KOPT-K1 (cell line): ENCODE results near the gene GPR18.
"Not testable (repeated sequence)": the region's sequence is repeated elsewhere in the genome, so short reads cannot be mapped to it uniquely, and the experiment has no call there.

Experiments used
- H3K27ac ChIP-seq: fragments of 200-600 bp; sonication (generic); 2 replicates; pipeline ENCODE4 v1.5.1; 2016; ENCODE audit warnings: antibody characterized with exemption, mild to moderate bottlenecking, low read depth, low read length; ENCODE audit not compliant: poor library complexity, severe bottlenecking
- H3K36me3 ChIP-seq: fragments of 200-600 bp; sonication (generic); 2 replicates; pipeline ENCODE4 v1.5.1; 2017; ENCODE audit warnings: antibody characterized with exemption, mild to moderate bottlenecking, low read length, moderate library complexity; ENCODE audit not compliant: insufficient read depth
- H3K9me3 ChIP-seq: fragments of 200-600 bp; sonication (generic); 2 replicates; pipeline ENCODE4 v1.5.1; 2017; ENCODE audit warnings: antibody characterized with exemption, low read length, mild to moderate bottlenecking; ENCODE audit not compliant: insufficient read depth, poor library complexity, severe bottlenecking

GPR18 gene

DNA sequence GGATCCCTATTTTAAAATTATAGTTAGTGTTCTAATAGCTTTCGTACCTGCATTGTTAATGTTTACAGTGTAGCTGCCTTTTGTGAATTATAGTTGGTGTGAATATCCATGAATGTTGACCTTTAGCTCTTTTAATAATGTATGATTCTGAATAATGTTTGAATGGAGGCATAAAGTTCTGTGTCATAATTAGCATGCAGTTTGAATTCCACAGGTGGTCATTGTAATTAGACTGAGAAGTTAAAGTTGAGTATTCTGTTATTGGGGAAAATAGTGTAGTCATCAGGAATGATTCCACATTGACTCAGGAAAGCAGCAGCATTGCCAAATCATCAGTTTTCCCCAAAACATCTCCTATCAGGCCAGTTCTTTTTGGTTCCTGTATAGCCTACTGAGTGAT lies 12.1 kb downstream of the GPR18 start:
- H3K27ac ChIP-seq = no peak overlapping the region
- H3K36me3 ChIP-seq = peaks cover 52% of the 10 kb centered on the region

DNA sequence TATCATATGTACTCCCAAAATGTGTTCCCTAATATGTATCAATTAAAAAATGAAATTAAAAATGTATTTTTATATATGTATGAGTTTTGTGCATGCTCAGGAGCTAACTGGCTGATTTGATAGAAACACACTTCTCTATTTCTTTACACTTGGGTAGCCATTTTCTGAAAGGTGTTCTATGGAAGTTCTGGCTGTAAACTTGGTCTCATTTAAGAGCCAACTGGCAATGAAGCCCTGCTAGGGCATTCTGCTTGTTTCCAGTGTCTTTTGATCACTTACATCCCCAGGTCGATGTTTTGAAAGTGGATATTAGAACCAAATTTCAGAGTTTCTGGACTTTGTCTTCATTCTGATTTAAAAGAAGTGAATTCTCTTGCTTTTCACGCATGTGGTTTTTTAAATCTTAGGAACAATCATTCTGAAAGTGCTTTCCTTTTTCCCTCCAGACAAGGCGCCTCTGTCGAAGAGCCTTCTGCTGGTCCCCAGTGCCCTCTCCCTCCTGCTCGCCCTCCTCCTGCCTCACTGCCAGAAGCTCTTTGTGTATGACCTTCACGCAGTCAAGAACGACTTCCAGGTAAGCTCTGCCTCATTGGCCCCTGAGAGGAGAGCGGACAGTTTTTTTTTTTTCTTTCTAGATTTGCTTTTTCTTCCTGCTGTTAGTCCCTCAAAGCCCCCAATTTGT lies 20.1 kb downstream of the GPR18 start:
- Histone ChIP-seq H3K27ac (peak overlapping the region; percentile 88), H3K9me3 (no peaks in the 10 kb centered on the region), H3K36me3 (peaks cover 24% of the 10 kb centered on the region)

More for the DNA sequence above, 12.1 kb downstream of the GPR18 start:
- H3K9me3 ChIP-seq = no peaks in the 10 kb centered on the region

DNA sequence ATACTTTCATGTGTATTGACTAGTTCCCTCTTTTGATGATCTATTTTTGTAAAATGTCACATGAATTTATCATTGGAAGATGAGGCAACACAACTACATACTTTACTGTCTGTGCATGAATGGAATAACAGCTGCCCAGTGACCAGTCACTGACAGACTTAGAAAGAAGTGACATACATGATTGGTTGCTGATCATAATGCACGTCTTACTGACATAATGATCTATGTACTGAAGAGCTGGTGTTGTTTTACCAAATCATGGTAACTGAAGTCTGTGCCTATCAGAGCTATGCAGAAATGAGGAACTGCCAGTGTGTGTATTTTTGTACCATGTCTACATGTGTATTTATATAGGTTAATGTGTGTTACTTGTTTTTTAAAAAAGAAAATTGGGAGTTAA lies 26.5 kb downstream of the GPR18 start:
- peak overlapping the region; percentile 24 for H3K27ac ChIP-seq

DNA sequence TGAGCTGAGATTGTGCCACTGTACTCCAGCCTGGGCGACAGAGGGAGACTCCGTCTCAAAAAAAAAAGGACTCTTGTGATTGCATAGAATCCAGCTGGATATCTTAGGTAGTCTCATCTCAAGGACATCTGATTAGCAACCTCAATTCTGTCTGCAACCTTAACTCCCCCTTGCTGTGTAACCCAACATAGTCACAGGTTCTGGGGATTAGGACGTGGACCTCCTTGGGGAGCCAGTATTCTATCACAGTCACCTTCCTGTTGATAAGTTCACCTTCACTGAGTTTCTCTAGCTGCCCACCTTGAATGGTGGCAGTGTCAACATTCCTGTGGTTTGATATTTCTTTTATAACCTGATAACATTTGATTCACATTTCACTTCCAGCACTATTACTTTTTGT lies 27.2 kb downstream of the GPR18 start:
- H3K9me3 ChIP-seq = no peaks in the 10 kb centered on the region
- peaks cover 12% of the 10 kb centered on the region for H3K36me3 ChIP-seq
- peak overlapping the region; percentile 81 for H3K27ac ChIP-seq

More for the DNA sequence above, 26.5 kb downstream of the GPR18 start:
- H3K36me3 ChIP-seq = peaks cover 12% of the 10 kb centered on the region
- H3K9me3 ChIP-seq = no peaks in the 10 kb centered on the region

DNA sequence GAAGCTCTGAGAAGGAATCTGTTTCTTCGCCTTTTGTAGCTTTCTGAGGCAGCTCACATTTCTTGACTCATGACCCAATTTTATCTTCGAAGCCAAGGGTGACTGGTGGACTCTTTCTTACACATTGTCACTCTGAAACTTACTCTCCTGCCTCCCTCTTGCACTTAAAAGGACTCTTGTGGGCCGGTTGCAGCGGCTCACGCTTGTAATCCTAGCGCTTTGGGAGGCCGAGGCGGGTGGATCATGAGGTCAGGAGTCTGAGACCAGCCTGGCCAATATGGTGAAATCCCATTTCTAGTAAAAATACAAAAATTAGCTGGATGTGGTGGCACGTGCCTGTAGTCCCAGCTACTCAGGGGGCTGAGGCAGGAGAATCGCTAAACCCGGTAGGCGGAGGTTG lies 27.6 kb downstream of the GPR18 start:
- Histone ChIP-seq H3K27ac (peak overlapping the region; percentile 81), H3K36me3 (peaks cover 12% of the 10 kb centered on the region)
- not testable (repeated sequence) for H3K9me3 ChIP-seq

DNA sequence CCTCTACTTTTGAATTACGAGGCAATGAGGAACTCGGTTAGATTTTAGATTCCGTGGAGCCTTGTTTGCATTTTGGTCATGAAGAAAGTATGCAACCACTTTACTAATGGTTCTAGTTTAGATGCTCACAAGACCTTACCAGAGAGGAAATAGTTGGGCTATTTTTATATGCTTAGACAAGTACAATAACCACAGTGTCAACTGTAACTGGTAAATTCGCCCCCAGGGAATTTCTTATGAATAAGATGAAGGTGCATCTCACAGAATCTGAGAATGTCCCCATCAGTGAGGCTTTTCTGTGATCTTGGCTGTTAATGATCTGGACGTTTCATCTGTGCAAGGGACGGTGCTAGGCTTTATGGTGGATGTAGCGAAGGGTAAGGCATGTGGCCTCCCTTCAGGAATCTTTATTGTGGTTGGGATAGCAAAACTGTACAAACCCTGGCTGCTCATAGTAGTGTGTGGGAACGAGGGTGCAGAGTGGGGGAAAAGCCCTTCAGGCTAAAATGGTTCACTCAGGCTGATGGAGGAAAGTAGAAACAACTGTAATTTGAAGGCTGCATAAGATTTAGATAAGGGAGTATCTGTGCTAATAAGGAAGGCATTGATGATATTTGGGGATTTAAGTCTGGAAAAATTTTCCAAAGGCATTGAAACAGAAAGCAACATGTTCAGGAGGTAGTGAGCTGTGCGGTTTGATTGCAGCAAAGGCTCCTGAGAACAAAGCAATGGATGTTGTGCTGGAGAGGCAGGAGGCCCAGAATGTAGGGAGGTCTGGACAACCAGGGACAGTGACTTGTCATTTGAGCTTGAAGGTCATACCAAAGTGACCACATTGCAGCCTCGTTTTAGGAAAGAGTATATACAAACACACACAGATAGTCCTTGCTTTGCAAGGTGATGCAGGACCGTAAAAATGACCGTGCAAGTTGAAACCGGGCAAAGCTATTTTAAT lies 29.2 kb downstream of the GPR18 start:
- peaks cover 12% of the 10 kb centered on the region for H3K36me3 ChIP-seq
- peak overlapping the region; percentile 81 for H3K27ac ChIP-seq
- no peaks in the 10 kb centered on the region for H3K9me3 ChIP-seq

DNA sequence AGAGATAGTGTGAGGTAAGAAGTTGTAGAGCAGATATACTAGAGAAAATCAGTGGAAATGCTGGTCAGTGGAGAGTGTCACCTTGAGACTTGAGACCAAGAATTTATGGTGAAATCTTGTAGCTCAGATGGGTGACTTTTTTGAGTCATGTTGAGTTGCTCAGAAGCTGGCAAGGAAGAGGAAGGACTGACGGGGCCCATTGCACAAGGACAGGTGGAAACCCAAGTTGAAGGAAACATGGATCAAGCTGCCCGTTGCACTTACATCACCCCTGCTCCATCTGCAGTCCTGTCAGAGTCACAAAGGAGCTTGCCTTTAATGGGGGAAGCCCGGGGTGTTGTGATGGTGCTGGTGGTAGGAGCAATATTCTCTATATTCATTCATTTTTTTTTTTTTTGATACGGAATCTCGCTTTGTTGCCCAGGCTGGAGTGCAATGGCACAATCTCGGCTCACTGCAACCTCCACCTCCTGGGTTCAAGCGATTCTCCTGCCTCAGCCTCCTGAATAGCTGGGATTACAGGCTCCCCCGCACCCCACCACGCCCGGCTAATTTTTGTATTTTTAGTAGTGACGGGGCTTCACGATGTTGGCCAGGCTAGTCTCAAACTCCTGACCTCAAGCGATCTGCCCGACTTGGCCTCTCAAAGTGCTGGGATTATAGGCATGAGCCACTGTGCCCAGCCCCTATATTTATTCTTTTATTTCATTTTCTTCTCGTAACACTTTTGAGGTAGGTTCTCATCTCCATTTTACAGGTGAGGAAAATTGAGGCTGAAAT lies 30.1 kb downstream of the GPR18 start:
- peak overlapping the region; percentile 81 for H3K27ac ChIP-seq

DNA sequence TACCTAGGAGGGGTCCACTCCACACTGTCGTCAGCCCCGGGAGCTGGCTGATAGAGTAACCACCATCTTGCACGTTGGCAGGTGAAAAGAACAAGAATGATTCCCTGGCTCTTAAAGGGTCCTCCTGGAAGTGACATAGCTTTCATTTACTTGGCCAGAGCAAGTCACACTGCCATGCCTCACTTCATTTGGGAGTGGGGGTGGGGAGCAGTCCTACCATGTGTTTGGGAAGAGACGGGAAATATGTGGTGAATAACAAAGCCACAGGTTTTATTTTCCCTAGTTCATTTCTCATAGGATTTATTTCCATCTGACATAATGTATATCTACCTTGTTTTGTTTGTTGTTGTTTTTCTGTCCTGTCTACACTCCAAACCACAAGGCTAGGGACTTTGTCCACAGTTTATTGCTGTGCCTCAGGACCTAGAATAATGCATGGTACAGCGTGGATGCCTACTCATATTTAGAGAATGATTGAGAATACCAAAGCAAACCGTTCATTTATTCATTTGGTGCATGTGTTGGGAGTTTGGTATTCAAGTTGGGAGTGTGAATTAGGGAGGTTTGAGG lies 30.8 kb downstream of the GPR18 start:
- Histone ChIP-seq H3K36me3 (peaks cover 16% of the 10 kb centered on the region), H3K27ac (peak overlapping the region; percentile 81), H3K9me3 (peaks cover 8% of the 10 kb centered on the region)

More for the DNA sequence above, 30.1 kb downstream of the GPR18 start:
- peaks cover 12% of the 10 kb centered on the region for H3K36me3 ChIP-seq
- H3K9me3 ChIP-seq = peaks cover 3% of the 10 kb centered on the region

DNA sequence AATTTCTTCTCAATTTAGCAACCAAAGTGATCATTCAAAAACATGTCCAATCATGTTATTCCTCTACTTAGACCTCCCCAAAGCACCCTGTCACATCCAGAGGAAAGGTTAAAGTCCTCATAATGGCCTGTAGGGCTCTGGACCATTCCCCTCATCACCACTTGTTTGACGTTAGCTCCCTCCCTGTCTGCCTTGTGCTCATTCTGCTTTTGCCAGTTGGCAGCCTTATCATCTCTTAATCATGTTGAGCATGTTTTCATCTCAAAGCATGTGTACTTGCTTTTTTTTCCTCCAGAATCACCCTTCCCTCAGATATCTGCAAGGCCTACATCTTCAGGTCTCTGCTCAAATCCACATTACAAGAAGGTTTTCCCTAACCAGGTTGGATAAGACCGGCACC lies 31.7 kb downstream of the GPR18 start:
- Histone ChIP-seq H3K36me3 (peaks cover 24% of the 10 kb centered on the region), H3K27ac (peak overlapping the region; percentile 38), H3K9me3 (peaks cover 8% of the 10 kb centered on the region)

DNA sequence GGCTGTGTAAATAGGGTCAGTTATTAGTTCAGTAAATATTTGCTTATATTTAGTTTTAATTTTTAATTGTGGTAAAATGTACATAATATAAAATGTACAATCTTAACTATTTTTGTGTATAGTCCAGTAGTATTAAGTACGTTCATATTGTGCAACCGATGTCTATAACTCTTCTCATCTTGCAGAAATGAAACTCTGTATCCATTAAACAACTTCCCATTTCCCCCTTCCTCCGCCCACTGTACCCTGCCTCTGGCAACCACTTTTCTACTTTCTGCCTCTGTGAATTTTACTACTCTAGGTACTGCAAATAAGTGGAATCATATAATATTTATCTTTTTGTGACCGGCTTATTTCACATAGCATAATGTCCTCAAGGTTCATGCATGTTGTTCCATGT lies 33.1 kb downstream of the GPR18 start:
- Histone ChIP-seq H3K36me3 (peaks cover 21% of the 10 kb centered on the region), H3K27ac (no peak overlapping the region), H3K9me3 (peaks cover 8% of the 10 kb centered on the region)

DNA sequence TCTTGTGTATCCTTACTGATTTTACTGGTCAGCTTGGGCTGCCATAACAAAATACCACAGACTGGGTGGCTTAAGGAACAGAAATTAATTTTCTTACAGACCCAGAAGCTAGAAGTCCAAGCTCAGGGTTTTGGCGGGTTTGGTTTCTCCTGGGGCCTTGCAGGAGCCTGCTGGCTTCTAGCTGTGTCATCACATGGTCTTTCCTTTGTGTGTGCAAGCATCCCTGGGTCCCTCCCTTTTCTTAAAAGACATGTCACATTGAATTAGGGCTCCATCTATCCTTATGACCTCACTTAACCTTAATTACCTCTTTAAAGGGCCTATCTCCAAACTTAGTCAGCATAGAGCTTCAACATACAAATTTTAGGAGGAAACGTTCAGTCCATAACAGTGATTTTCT lies 34.2 kb downstream of the GPR18 start:
- Histone ChIP-seq H3K36me3 (peaks cover 21% of the 10 kb centered on the region), H3K27ac (no peak overlapping the region), H3K9me3 (peaks cover 8% of the 10 kb centered on the region)

DNA sequence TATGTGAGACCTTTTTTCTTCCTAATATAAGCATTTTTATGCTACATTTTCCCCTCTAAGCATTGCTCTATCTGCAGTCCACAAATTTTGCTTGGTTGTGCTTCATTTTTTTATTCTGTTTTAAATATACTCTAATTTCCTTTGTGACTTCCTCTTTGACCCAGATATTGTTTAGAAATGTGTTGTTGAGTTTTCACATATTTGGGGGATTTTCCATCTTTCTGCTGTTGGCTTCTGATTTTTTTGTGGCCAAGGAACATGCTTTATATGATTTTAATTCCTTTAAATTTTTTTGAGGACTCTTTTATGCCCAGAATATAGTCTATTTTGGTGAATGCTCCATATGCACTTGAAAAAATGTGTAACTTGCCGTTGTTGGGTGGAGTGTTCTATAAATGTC lies 34.6 kb downstream of the GPR18 start:
- Histone ChIP-seq H3K36me3 (peaks cover 21% of the 10 kb centered on the region), H3K9me3 (peaks cover 8% of the 10 kb centered on the region), H3K27ac (no peak overlapping the region)

DNA sequence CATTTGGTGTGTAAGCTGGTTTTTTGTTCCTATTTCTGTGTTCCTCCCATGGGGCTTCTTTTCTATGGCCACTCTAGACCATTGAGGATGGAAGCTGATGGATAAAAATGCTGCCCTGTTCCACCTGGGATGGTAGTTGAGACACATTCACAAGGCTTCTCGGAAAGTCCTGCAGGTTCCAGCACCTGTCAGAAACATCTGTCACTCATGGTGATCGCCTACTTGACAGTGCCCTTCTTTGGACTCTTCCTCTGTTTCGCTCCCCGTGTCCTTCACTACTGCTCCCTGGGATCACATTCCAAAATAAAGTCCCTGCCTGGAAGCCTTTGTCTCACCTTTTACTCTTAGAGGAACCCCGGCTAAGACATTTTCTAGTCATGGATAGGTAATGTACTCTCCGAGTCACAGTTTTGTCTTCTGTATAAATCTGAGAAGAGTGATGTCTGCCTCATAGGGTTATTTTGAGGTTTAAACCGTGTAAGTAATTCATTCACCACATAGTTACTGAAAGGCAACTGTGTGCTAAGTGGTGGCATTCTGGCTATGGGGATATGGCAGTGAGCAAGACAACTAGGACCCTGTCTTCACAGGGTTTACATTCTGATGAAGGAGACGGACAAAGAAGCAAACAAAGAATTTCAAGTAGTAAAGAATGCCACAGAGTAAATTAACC lies 36.5 kb downstream of the GPR18 start:
- peaks cover 8% of the 10 kb centered on the region for H3K9me3 ChIP-seq
- peaks cover 13% of the 10 kb centered on the region for H3K36me3 ChIP-seq
- H3K27ac ChIP-seq = peak overlapping the region; percentile 27

DNA sequence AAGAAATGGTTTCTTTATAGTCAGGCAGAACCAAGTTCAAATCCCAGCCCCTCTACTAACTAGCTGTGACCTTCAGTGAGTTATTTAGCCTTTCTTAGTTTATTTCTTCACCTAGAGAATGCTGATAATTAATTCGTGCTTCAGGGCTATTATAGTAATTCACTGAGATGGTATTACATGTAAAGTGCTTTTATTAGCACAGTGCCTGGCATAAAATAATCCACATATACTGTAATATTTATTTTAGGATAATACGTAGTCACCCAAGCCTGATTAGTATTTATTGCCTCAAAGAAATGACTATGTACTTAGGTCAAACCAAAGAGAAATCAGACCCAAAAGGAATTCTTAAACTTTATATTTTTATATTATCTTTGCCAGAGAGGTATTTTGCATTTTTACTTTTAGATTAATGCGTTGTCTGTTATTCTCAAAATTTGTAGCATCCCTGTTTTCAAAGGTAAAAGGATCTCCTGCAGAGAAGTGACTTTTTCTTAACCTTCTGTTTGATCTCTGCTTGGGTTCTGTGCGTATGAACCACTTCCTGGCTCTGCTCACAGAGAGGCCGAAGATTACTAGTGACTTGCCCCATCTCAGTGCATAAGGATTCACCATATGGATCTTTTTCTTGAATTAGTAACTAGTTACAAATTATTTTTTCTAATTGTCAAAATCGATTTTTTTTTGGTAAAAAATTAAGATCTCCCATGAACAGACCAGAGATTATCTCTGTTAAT lies 37.8 kb downstream of the GPR18 start:
- peaks cover 13% of the 10 kb centered on the region for H3K36me3 ChIP-seq
- no peak overlapping the region for H3K27ac ChIP-seq

More for the DNA sequence above, 37.8 kb downstream of the GPR18 start:
- H3K9me3 ChIP-seq = peaks cover 8% of the 10 kb centered on the region
